SK-N-SH (cell line): ENCODE data around the gene LRRFIP2. TPM values are rescaled to one million over a fixed set of nuclear protein-coding genes. Genes with fewer than 3 reads are reported as not detected.
"Not testable (repeated sequence)": the region's sequence is repeated elsewhere in the genome, so short reads cannot be mapped to it uniquely, and the experiment has no call there.

Source experiments
- CTCF ChIA-PET: fragments of 300-600, 350-600 bp; formaldehyde crosslinking; extraction: SDS; loops from one replicate; lab custom pipeline; 2021; lab: Yijun Ruan, JAX
- POLR2A ChIA-PET: fragments of 350-600 bp; sonication (Branson Sonifier 250); formaldehyde crosslinking; extraction: SDS; loops from one replicate; lab custom pipeline; 2020; ENCODE audit warnings: antibody characterized with exemption, inconsistent platforms; lab: Yijun Ruan, JAX
- DNase-seq: peaks from one replicate; pipeline ENCODE4 v3.0.0; 2012
- H2AFZ ChIP-seq: fragments of 200-600 bp; sonication (generic); 2 replicates; pipeline ENCODE4 v1.8.1; 2016; ENCODE audit warnings: antibody characterized with exemption, mild to moderate bottlenecking, low read depth
- H3F3A ChIP-seq: fragments of 200-600 bp; sonication (generic); replicated peaks from 2 replicates; pipeline ENCODE3; 2016; ENCODE audit warnings: antibody characterized with exemption, mild to moderate bottlenecking; ENCODE audit not compliant: insufficient read depth
- H3K27ac ChIP-seq, 2 experiments: fragments of 200-500 bp in 1 of 2; fragments of 200-600 bp in 1 of 2; sonication (Bioruptor generic) in 1 of 2; sonication (generic), shearing (Covaris generic) in 1 of 2; 2 replicates each; pipeline versions ENCODE4 v1.5.1 to v1.6.1; 2014 to 2016; ENCODE audit warnings: low read depth in 2 of 2, inconsistent platforms in 1 of 2, low read length in 1 of 2, mild to moderate bottlenecking in 1 of 2, mixed read lengths in 1 of 2
- H3K27me3 ChIP-seq: fragments of 200-600 bp; sonication (generic), shearing (Covaris generic); 2 replicates; pipeline ENCODE4 v1.6.1; 2016; ENCODE audit warnings: mixed run types; ENCODE audit not compliant: insufficient read depth
- H3K36me3 ChIP-seq, 2 experiments: fragments of 200-500 bp in 1 of 2; fragments of 200-600 bp in 1 of 2; sonication (Bioruptor generic) in 1 of 2; sonication (generic) in 1 of 2; replicated peaks in 1 of 2; 2 replicates each; pipeline versions ENCODE3 to v1.5.1; 2014 to 2016; ENCODE audit warnings: low read length in 1 of 2, mild to moderate bottlenecking in 1 of 2; ENCODE audit not compliant: insufficient read depth in 2 of 2, control insufficient read depth in 1 of 2
- H3K4me1 ChIP-seq, 2 experiments: fragments of 200-500 bp in 1 of 2; fragments of 200-600 bp in 1 of 2; sonication (Bioruptor generic) in 1 of 2; sonication (generic), shearing (Covaris generic) in 1 of 2; 2 replicates each; pipeline versions ENCODE4 v1.5.1 to v1.6.1; 2014 to 2016; ENCODE audit warnings: low read depth in 1 of 2, low read length in 1 of 2, mixed run types in 1 of 2; ENCODE audit not compliant: insufficient read depth in 2 of 2, control insufficient read depth in 1 of 2
- H3K4me2 ChIP-seq: fragments of 200-600 bp; sonication (generic), shearing (Covaris generic); 2 replicates; pipeline ENCODE4 v1.6.1; 2017; ENCODE audit warnings: mixed run types
- H3K4me3 ChIP-seq, 2 experiments: fragments of 200-500 bp in 1 of 2; fragments of 200-600 bp in 1 of 2; sonication (Bioruptor generic) in 1 of 2; sonication (generic), shearing (Covaris generic) in 1 of 2; 2 replicates each; pipeline versions ENCODE4 v1.5.1 to v1.8.1; 2014 to 2016; ENCODE audit warnings: low read depth in 2 of 2, inconsistent platforms in 1 of 2, low read length in 1 of 2, mild to moderate bottlenecking in 1 of 2, mixed read lengths in 1 of 2, moderate library complexity in 1 of 2
- H3K79me2 ChIP-seq: fragments of 200-600 bp; sonication (generic); 2 replicates; pipeline ENCODE4 v1.8.1; 2017; ENCODE audit warnings: mild to moderate bottlenecking; ENCODE audit not compliant: insufficient read depth
- H3K9ac ChIP-seq: fragments of 200-600 bp; sonication (generic); 2 replicates; pipeline ENCODE4 v1.6.1; 2017; ENCODE audit warnings: mixed run types
- H3K9me2 ChIP-seq: fragments of 200-600 bp; sonication (generic); 2 replicates; pipeline ENCODE4 v1.6.1; 2017; ENCODE audit warnings: mixed run types
- H3K9me3 ChIP-seq: fragments of 200-600 bp; sonication (generic); 2 replicates; pipeline ENCODE4 v1.6.1; 2017; ENCODE audit warnings: mixed run types, mild to moderate bottlenecking, moderate library complexity
- H4K20me1 ChIP-seq: fragments of 200-600 bp; sonication (generic); 2 replicates; pipeline ENCODE4 v1.6.1; 2017; ENCODE audit warnings: mild to moderate bottlenecking, mixed run types; ENCODE audit not compliant: insufficient read depth
- MAX ChIP-seq: IDR thresholded peaks from 2 replicates; pipeline ENCODE4 v1.4.0; 2012; ENCODE audit warnings: low read depth
- MEF2A ChIP-seq: IDR thresholded peaks from 2 replicates; pipeline ENCODE4 v1.4.0; 2012; ENCODE audit warnings: low read depth, borderline replicate concordance
- NRF1 ChIP-seq: IDR thresholded peaks from 2 replicates; pipeline ENCODE4 v1.6.1; 2012; ENCODE audit warnings: low read depth, mild to moderate bottlenecking, low read length
- RFX5 ChIP-seq: IDR thresholded peaks from 2 replicates; pipeline ENCODE4 v1.6.1; 2012; ENCODE audit warnings: mild to moderate bottlenecking, improper control_type of control experiment, low read length
- RXRA ChIP-seq: IDR thresholded peaks from 2 replicates; pipeline ENCODE4 v1.4.0; 2012; ENCODE audit warnings: low read depth, mild to moderate bottlenecking, borderline replicate concordance
- SIN3A ChIP-seq: IDR thresholded peaks from 2 replicates; pipeline ENCODE4 v1.6.1; 2012; ENCODE audit warnings: low read depth, mild to moderate bottlenecking, low read length, moderate library complexity, borderline replicate concordance
- TEAD4 ChIP-seq: IDR thresholded peaks from 2 replicates; pipeline ENCODE4 v1.4.0; 2012; ENCODE audit warnings: mild to moderate bottlenecking, borderline replicate concordance; ENCODE audit not compliant: insufficient read depth
- YY1 ChIP-seq: IDR thresholded peaks from 2 replicates; pipeline ENCODE4 v1.4.0; 2012; ENCODE audit warnings: low read depth, mild to moderate bottlenecking
- WGBS: methylation state at CpG from one replicate; pipeline ENCODE4 v1.1.6; 2017; ENCODE audit warnings: low lambda C conversion rate; 5-methylcytosine and 5-hydroxymethylcytosine counted together
- polyA plus RNA-seq, 3 experiments: library from polyadenylated mRNA; depleted of rRNA; stranded (reverse); fragments of >200 nt; gene quantifications; 2 replicates each; pipeline ENCODE4 v1.2.3, GENCODE V29; 2012
- TF ChIP-seq, protein P1 (sequence below): IDR thresholded peaks from 2 replicates; pipeline ENCODE4; 2012
- TF ChIP-seq, protein P2 (sequence below): fragments of 200-600 bp; sonication (generic); IDR thresholded peaks from 2 replicates; pipeline ENCODE4 v1.6.1; 2017; ENCODE audit warnings: antibody characterized with exemption, mild to moderate bottlenecking, moderate library complexity
- TF ChIP-seq, protein P3 (sequence below): fragments of 150-350 bp; IDR thresholded peaks from 2 replicates; pipeline ENCODE4 v1.6.1; 2016; ENCODE audit warnings: mild to moderate bottlenecking, low read depth, low read length

Gene LRRFIP2
- polyA plus RNA-seq, 1 of the 3 experiments (the other 2 are of a cell fraction) = 27.2 TPM

- H3K4me3 ChIP-seq = no peak overlapping the region
- H4K20me1 ChIP-seq = no peaks in the 10 kb centered on the region
- ChIA-PET POLR2A (no interaction called here), CTCF (interaction anchor here (0.7 to 2.0 kb wide), 10 partner anchors 9 to 346 kb away, joined by 3 to 7 read pairs (median 3); partner anchors contain the start of gene EPM2AIP1)
- no peaks in the 10 kb centered on the region for H3K27me3 ChIP-seq
- H3K27ac ChIP-seq = no peak overlapping the region
- DNase-seq = no peak
- H2AFZ ChIP-seq = no peak overlapping the region
- TF ChIP-seq, protein P1, sequence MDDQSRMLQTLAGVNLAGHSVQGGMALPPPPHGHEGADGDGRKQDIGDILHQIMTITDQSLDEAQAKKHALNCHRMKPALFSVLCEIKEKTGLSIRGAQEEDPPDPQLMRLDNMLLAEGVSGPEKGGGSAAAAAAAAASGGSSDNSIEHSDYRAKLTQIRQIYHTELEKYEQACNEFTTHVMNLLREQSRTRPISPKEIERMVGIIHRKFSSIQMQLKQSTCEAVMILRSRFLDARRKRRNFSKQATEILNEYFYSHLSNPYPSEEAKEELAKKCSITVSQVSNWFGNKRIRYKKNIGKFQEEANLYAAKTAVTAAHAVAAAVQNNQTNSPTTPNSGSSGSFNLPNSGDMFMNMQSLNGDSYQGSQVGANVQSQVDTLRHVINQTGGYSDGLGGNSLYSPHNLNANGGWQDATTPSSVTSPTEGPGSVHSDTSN = no peak
- TF ChIP-seq RFX5 (no peak), MEF2A (no peak)
- H3K9me3 ChIP-seq = no peaks in the 10 kb centered on the region
- H3K9me2 ChIP-seq = no peaks in the 10 kb centered on the region
- 56% methylated on average over 3 of the region's 3 CpGs for WGBS
- H3F3A ChIP-seq = no peaks in the 10 kb centered on the region
- H3K36me3 ChIP-seq = no peaks in the 10 kb centered on the region
- H3K4me2 ChIP-seq = no peak overlapping the region
- H3K79me2 ChIP-seq = no peaks in the 10 kb centered on the region
- H3K9ac ChIP-seq = no peak overlapping the region
- peaks cover 0 to 4% of the 10 kb centered on the region in 2 experiments; a peak in 1 of 4 replicates for H3K4me1 ChIP-seq
These were observed 39.7 kb upstream of the LRRFIP2 start for GRCh38 chr3:37214076-37214475.

- H3K27me3 ChIP-seq = no peaks in the 10 kb centered on the region
- peak overlapping the region in 1 of 2 experiments; percentile 43; a peak in 1 of 4 replicates for H3K27ac ChIP-seq
- H3K4me2 ChIP-seq = no peak overlapping the region
- H3K9me2 ChIP-seq = no peaks in the 10 kb centered on the region
- ChIA-PET CTCF (interaction anchor here (1.2 kb wide), 1 partner anchor 10 kb away, joined by 3 read pairs; no protein-coding TSS in a partner anchor), POLR2A (no interaction called here)
- TF ChIP-seq, protein P2, sequence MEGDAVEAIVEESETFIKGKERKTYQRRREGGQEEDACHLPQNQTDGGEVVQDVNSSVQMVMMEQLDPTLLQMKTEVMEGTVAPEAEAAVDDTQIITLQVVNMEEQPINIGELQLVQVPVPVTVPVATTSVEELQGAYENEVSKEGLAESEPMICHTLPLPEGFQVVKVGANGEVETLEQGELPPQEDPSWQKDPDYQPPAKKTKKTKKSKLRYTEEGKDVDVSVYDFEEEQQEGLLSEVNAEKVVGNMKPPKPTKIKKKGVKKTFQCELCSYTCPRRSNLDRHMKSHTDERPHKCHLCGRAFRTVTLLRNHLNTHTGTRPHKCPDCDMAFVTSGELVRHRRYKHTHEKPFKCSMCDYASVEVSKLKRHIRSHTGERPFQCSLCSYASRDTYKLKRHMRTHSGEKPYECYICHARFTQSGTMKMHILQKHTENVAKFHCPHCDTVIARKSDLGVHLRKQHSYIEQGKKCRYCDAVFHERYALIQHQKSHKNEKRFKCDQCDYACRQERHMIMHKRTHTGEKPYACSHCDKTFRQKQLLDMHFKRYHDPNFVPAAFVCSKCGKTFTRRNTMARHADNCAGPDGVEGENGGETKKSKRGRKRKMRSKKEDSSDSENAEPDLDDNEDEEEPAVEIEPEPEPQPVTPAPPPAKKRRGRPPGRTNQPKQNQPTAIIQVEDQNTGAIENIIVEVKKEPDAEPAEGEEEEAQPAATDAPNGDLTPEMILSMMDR = no peak
- TF ChIP-seq MAX = no peak
- TF ChIP-seq NRF1 = no peak
- TF ChIP-seq MEF2A = no peak
- no peak for TF ChIP-seq RXRA
- no peak for TF ChIP-seq SIN3A
- no peak for TF ChIP-seq YY1
- no peak for TF ChIP-seq TEAD4
- TF ChIP-seq, protein P3, sequence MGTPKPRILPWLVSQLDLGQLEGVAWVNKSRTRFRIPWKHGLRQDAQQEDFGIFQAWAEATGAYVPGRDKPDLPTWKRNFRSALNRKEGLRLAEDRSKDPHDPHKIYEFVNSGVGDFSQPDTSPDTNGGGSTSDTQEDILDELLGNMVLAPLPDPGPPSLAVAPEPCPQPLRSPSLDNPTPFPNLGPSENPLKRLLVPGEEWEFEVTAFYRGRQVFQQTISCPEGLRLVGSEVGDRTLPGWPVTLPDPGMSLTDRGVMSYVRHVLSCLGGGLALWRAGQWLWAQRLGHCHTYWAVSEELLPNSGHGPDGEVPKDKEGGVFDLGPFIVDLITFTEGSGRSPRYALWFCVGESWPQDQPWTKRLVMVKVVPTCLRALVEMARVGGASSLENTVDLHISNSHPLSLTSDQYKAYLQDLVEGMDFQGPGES = no peak
- no peak overlapping the region for H2AFZ ChIP-seq
- H3K4me1 ChIP-seq = peaks cover 0 to 6% of the 10 kb centered on the region in 2 experiments; a peak in 1 of 4 replicates
- no peak for DNase-seq
- H3K4me3 ChIP-seq = no peak overlapping the region
- no peak overlapping the region for H3K9ac ChIP-seq
- H3K79me2 ChIP-seq = no peaks in the 10 kb centered on the region
- H3K36me3 ChIP-seq = no peaks in the 10 kb centered on the region
- no peaks in the 10 kb centered on the region for H4K20me1 ChIP-seq
- WGBS = 80% methylated on average over 4 of the region's 4 CpGs
- H3F3A ChIP-seq = no peaks in the 10 kb centered on the region
- no peaks in the 10 kb centered on the region for H3K9me3 ChIP-seq
These were observed 35.8 kb upstream of the LRRFIP2 start for GRCh38 chr3:37210230-37210629.

GRCh38 chr3:37208576-37208975, 34.2 kb upstream of the LRRFIP2 start:
- H3K9me3 ChIP-seq, H3K27me3 ChIP-seq, DNase-seq, POLR2A ChIA-PET, CTCF ChIA-PET, H3K27ac ChIP-seq, H3K36me3 ChIP-seq, H3K9ac ChIP-seq, H3K9me2 ChIP-seq, H2AFZ ChIP-seq, H3K4me2 ChIP-seq, H3K4me1 ChIP-seq, H4K20me1 ChIP-seq, H3K79me2 ChIP-seq, H3K4me3 ChIP-seq, H3F3A ChIP-seq: not testable (repeated sequence)
- 81% methylated on average over 3 of the region's 3 CpGs for WGBS

DNA sequence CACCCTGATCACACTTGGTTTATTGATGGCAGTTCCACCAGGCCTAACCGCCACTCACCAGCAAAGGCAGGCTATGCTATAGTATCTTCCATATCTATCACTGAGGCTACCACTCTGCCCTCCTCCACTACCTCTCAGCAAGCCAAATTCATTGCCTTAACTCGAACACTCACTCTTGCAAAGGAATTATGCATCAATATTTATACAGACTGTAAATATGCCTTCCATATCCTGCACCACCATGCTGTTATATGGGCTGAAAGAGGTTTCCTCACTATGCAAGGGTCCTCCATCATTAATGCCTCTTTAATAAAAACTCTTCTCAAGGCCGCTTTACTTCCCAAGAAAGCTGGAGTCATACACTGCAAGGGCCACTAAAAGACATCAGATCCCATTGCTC, 33.6 kb upstream of the LRRFIP2 start:
- H3K36me3 ChIP-seq, H3K9ac ChIP-seq, H3F3A ChIP-seq, H3K27me3 ChIP-seq, POLR2A ChIA-PET, H3K27ac ChIP-seq, H3K79me2 ChIP-seq, H2AFZ ChIP-seq, H3K9me3 ChIP-seq, H3K4me1 ChIP-seq, CTCF ChIA-PET, H3K4me3 ChIP-seq, H3K4me2 ChIP-seq, DNase-seq, H3K9me2 ChIP-seq, H4K20me1 ChIP-seq: not testable (repeated sequence)
- WGBS = 89% methylated on average over 3 of the region's 3 CpGs
